Measurements from ENCODE around the gene PNPLA3. TPM values are rescaled to one million over a fixed set of nuclear protein-coding genes. Genes with fewer than 3 reads are reported as not detected.

PNPLA3 gene
- total and polyA plus RNA-seq, 2 donors from 2014 or later = 0.54 to 1.2 TPM

DNA sequence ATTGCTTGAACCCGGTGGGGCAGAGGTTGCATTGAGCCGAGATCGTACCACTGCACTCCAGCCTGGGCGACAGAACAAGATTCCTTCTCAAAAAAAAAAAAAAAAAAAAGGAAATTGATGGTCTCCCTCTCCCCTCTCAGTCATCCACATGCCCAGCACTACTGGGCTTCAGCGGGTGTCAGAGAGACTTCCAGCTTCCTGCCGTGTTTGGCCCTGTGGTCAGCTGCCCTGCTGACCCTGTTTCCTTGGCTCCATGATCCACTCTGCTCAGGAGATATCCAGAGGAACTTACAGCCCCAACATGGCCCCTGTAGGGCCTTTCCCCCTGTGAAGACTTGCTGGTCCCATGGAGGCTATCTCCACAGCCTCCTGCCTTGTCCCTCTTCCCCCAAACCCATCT is 6.1 kb upstream of the PNPLA3 start:
- intact Hi-C loops (cut with DNase I) = no loop called here
- Histone ChIP-seq H3K4me3 (ENCODE audit: low read length in 3 of 3) (no peak overlapping the region), H3K27ac (ENCODE audit: low read depth in 2 of 2, low read length in 2 of 2) (no peak overlapping the region), H3K4me1 (ENCODE audit: control insufficient read depth in 2 of 3, insufficient read depth in 2 of 3, low read depth in 1 of 3, low read length in 3 of 3) (no peaks in the 10 kb centered on the region), H3K9me3 (ENCODE audit: control insufficient read depth in 2 of 3, insufficient read depth in 1 of 3, low read length in 3 of 3) (no peaks in the 10 kb centered on the region), H3K36me3 (ENCODE audit: control insufficient read depth in 2 of 3, insufficient read depth in 3 of 3, low read length in 3 of 3) (no peaks in the 10 kb centered on the region), H3K27me3 (ENCODE audit: control insufficient read depth, insufficient read depth, low read length) (no peaks in the 10 kb centered on the region), H3K9ac (ENCODE audit: low read length in 3 of 3) (no peak overlapping the region)
- TF ChIP-seq, protein P1, sequence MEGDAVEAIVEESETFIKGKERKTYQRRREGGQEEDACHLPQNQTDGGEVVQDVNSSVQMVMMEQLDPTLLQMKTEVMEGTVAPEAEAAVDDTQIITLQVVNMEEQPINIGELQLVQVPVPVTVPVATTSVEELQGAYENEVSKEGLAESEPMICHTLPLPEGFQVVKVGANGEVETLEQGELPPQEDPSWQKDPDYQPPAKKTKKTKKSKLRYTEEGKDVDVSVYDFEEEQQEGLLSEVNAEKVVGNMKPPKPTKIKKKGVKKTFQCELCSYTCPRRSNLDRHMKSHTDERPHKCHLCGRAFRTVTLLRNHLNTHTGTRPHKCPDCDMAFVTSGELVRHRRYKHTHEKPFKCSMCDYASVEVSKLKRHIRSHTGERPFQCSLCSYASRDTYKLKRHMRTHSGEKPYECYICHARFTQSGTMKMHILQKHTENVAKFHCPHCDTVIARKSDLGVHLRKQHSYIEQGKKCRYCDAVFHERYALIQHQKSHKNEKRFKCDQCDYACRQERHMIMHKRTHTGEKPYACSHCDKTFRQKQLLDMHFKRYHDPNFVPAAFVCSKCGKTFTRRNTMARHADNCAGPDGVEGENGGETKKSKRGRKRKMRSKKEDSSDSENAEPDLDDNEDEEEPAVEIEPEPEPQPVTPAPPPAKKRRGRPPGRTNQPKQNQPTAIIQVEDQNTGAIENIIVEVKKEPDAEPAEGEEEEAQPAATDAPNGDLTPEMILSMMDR (IDR thresholded peaks at IDR 0.05; ENCODE audit: borderline replicate concordance, extremely low read depth, insufficient read depth) = no peak
- no peak for DNase-seq
- no peak for FAIRE-seq

DNA sequence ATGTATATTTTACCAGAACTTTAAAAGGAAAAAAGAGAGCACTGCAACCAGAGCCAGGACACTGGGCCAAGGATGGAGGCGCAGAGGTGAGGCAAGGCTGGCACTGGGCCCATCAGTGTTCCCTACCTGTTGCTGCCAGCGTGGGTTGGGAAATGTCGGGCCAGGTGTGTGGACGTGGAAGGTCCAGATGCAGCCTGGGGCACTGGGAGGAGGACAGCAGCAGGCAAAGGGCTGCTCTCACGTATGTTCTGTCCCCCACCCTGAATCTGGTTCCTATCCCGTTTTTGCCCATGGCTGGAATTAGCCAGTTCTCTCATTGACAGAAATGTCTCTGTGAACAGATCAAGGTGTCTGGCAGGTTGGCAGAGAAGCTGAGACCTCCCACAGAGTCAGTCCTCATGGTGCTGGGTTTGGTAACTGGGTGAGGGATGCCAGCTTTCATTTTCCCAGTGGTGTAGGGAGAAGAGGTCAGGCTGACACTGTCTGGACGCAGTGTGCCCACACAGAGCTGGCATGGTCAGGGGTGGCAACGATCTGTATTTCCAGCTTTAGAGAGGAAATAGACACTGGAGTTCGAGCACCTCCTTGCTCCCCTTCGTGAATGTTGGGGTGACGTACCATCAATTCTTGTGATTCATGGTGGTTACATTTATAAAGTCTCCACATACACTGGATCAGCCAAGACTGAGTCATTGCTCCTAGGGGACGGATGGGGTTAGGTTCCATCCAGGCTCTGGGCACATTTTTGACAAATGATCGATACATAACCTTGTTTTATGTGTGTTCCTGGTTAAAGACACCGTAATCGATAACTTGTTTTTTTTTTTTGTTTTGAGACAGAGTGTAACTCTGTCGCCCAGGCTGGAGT is 4.3 kb upstream of the PNPLA3 start:
- H3K27me3 ChIP-seq (ENCODE audit: control insufficient read depth, insufficient read depth, low read length) = no peaks in the 10 kb centered on the region
- no peaks in the 10 kb centered on the region for H3K36me3 ChIP-seq (ENCODE audit: control insufficient read depth in 2 of 3, insufficient read depth in 3 of 3, low read length in 3 of 3)
- FAIRE-seq = no peak
- H3K4me1 ChIP-seq (ENCODE audit: control insufficient read depth in 2 of 3, insufficient read depth in 2 of 3, low read depth in 1 of 3, low read length in 3 of 3) = no peaks in the 10 kb centered on the region
- no peak overlapping the region for H3K4me3 ChIP-seq (ENCODE audit: low read length in 3 of 3)
- intact Hi-C loops (cut with DNase I) = no loop called here
- no peaks in the 10 kb centered on the region for H3K9me3 ChIP-seq (ENCODE audit: control insufficient read depth in 2 of 3, insufficient read depth in 1 of 3, low read length in 3 of 3)
- TF ChIP-seq, protein P1 (IDR thresholded peaks at IDR 0.05; ENCODE audit: borderline replicate concordance, extremely low read depth, insufficient read depth) = no peak
- no peak overlapping the region for H3K9ac ChIP-seq (ENCODE audit: low read length in 3 of 3)
- no peak for DNase-seq
- no peak overlapping the region for H3K27ac ChIP-seq (ENCODE audit: low read depth in 2 of 2, low read length in 2 of 2)

DNA sequence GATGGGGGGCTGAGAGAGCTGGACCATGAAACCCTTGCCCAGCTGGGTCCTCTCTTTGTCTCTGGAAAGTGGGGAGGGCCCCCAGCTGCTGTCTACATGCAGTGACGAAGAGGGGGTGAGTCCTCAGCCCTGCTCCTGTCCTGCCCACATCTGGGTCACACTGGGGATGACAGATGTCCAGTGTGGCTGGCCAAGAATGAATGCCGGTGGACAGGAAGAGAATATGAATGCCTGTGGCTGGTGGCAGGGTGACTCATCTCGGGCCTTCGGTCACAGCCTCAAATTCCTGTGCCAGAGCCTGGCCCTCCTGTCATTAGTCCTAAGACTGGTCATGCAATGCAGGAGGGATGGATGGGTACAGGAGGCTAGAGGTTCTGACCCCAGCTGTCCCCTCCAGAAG is 2.2 kb upstream of the PNPLA3 start:
- Histone ChIP-seq H3K4me1 (ENCODE audit: control insufficient read depth in 2 of 3, insufficient read depth in 2 of 3, low read depth in 1 of 3, low read length in 3 of 3) (peaks cover 0 to 5% (median 0%) of the 10 kb centered on the region in 3 donors), H3K27me3 (ENCODE audit: control insufficient read depth, insufficient read depth, low read length) (no peaks in the 10 kb centered on the region), H3K9me3 (ENCODE audit: control insufficient read depth in 2 of 3, insufficient read depth in 1 of 3, low read length in 3 of 3) (no peaks in the 10 kb centered on the region), H3K9ac (ENCODE audit: low read length in 3 of 3) (no peak overlapping the region), H3K36me3 (ENCODE audit: control insufficient read depth in 2 of 3, insufficient read depth in 3 of 3, low read length in 3 of 3) (no peaks in the 10 kb centered on the region), H3K27ac (ENCODE audit: low read depth in 2 of 2, low read length in 2 of 2) (no peak overlapping the region), H3K4me3 (ENCODE audit: low read length in 3 of 3) (no peak overlapping the region)
- FAIRE-seq (no peak), DNase-seq (peak in 1 of 5 donors; percentile 9)
- intact Hi-C loops (cut with DNase I) = no loop called here
- TF ChIP-seq, protein P1 (IDR thresholded peaks at IDR 0.05; ENCODE audit: borderline replicate concordance, extremely low read depth, insufficient read depth) = no peak

Measured in kidney (tissue), 14 donors.